Measurements from ENCODE around the gene PDCD11.

- TF ChIP-seq CTCF (IDR thresholded peaks at IDR 0.05) (no peak), USF2 (IDR thresholded peaks at IDR 0.05) (no peak), KDM5A (IDR thresholded peaks at IDR 0.05) (no peak), SMC3 (IDR thresholded peaks at IDR 0.05) (no peak), EP300 (IDR thresholded peaks at IDR 0.05) (no peak), CEBPB (IDR thresholded peaks at IDR 0.05) (no peak), JUN (IDR thresholded peaks at IDR 0.05) (no peak)
Observed at GRCh38 chr10:103475437-103475836, 79.0 kb downstream of the PDCD11 start.
